NCI-H2196 treated with DMSO at 0.1 percent for 48 hours (cell line): Measurements from ENCODE around the gene ANKRD11.
"Not testable (repeated sequence)": the region's sequence is repeated elsewhere in the genome, so short reads cannot be mapped to it uniquely, and the experiment has no call there.

Experiments
- DNase-seq: peaks from one replicate; lab custom pipeline; 2025; ENCODE audit not compliant: unreplicated experiment; lab: John Stamatoyannopoulos, UW

The ANKRD11 gene

DNA sequence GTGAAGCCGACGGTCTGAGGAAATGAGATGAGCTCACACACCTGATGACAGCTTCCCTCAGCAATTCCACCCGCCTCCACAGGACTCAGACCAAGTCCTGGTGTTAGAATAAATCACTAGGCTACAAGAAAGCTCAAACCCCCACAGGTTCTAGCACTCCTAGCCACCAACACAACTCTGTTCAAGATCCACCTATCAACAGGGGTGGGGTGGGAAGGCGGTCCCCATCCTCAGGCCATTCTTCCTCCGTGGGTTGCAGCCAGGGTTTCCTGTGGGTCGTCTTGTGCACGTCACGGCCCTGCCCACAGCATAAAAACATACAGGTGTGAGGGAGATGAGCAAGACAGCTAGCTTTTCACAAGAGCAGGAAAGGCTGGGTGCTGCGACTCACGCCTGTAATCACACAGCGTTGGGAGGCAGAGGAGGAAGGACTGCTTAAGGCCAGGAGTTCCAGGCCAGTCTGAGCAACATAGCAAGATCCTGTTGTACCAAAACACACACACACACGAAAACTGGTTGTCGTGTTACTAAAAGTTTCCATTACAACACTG is 81.1 kb downstream of the ANKRD11 start:
- no peak for DNase-seq

- no peak for DNase-seq
These were observed 82.0 kb downstream of the ANKRD11 start for GRCh38 chr16:89408315-89408714.

- DNase-seq = no peak
These were observed 82.4 kb downstream of the ANKRD11 start for GRCh38 chr16:89407925-89408300.

DNA sequence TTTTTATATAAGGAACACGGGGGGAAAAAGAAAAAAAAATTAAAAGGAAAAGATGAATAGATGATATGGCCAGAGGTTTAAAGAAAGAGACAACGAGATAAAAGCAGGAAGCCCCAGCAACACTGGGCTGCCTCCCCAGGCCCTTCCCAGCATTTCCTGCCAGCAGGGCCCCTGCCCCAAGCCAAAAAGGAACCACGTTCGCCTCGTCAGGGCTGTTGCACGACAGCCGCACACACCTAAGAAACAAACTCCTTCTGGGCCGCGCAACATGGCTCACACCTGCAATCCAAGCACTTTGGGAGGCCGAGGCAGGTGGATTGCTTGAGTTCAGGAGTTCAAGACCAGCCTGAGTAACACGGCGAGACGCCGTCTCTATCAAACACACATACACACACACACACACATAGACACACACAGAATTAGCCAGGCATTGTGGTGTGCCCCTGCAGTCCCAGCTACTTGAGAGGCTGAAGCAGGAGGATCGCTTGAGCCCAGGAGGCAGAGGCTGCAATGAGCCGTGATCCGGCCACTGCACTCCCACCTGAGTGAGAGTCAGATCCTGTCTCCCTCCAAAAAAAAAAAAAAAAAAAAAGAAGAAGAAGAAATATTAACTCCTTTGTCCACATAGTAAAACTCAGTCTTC is 83.0 kb downstream of the ANKRD11 start:
- no peak for DNase-seq

GRCh38 chr16:89406277-89406888 is 84.0 kb downstream of the ANKRD11 start:
- no peak for DNase-seq

- no peak for DNase-seq
These were observed 85.8 kb downstream of the ANKRD11 start for GRCh38 chr16:89404561-89404960.

GRCh38 chr16:89402962-89403361 is 87.4 kb downstream of the ANKRD11 start:
- no peak for DNase-seq

- DNase-seq = no peak
These were observed 88.5 kb downstream of the ANKRD11 start for GRCh38 chr16:89401641-89402445.

- no peak for DNase-seq
These were observed 89.2 kb downstream of the ANKRD11 start for GRCh38 chr16:89401205-89401604.

GRCh38 chr16:89400740-89401139 is 89.6 kb downstream of the ANKRD11 start:
- DNase-seq = no peak

DNA sequence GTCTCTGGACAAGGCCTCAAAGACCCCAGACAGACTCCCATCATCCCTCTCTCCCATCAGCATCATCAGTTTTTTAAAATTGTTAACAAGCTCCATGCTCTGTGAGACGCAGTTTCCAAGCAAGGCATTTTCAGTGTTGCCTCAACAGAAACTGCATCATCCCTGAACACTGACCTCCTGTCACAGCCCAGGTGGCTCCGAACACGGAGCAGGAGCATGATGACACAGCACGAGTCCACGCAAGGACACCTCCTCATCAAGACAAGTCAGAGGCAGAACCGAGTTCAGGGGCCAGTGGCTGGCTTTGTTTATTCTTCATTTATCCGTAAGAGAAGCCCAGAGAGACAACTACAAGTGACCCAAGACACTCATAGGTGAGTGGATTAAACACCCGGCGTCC is 91.4 kb downstream of the ANKRD11 start:
- DNase-seq = no peak

- DNase-seq = no peak
These were observed 93.0 kb downstream of the ANKRD11 start for GRCh38 chr16:89397331-89397861.

- no peak for DNase-seq
These were observed 94.2 kb downstream of the ANKRD11 start for GRCh38 chr16:89396156-89396555.

DNA sequence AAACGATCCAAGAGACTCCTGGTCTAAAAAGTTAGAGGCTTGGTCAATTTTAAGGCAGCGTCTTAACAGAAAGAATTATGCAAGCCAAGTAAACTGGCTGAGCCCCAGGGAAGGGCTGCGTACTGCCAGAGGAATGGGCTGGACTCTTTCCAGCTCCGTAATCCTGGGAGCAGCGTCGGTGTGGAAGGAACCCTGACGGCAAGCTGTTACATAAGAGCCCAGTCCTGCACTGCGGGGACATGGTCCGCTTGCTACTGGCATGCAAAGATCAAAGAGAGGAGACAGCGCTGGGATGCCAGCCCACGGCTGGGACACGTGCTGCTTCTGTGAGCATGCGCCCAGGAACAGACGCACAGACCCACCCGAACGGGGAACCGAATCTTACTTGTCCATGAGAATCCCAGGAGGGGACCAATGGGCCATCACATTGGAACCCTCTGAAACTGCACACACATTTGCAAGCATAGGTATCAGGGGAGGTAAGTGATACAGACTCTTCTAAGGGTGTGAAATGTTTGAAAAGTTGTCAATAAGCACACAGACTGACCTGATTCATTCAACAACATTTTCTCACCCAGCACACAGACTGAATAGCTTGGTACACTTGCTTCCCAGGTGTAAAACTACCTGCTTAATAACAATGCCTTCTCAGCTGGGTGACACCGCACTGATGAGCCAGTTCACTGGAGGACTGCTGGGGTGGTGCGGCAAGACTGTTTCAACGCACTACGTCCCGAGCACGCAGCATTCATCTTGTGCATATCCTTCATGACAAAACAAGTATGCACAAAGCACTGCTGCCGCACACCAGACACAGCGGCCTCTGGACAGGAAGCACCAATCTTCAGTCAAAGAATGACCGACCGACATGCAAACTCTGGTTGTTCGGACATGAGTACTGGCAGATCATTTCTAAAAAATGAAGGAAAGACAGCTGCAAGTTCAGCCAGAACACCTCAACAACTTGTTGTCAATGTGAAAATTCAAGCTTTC is 94.9 kb downstream of the ANKRD11 start:
- no peak for DNase-seq

- DNase-seq = no peak
These were observed 96.5 kb downstream of the ANKRD11 start for GRCh38 chr16:89393738-89394406.

DNA sequence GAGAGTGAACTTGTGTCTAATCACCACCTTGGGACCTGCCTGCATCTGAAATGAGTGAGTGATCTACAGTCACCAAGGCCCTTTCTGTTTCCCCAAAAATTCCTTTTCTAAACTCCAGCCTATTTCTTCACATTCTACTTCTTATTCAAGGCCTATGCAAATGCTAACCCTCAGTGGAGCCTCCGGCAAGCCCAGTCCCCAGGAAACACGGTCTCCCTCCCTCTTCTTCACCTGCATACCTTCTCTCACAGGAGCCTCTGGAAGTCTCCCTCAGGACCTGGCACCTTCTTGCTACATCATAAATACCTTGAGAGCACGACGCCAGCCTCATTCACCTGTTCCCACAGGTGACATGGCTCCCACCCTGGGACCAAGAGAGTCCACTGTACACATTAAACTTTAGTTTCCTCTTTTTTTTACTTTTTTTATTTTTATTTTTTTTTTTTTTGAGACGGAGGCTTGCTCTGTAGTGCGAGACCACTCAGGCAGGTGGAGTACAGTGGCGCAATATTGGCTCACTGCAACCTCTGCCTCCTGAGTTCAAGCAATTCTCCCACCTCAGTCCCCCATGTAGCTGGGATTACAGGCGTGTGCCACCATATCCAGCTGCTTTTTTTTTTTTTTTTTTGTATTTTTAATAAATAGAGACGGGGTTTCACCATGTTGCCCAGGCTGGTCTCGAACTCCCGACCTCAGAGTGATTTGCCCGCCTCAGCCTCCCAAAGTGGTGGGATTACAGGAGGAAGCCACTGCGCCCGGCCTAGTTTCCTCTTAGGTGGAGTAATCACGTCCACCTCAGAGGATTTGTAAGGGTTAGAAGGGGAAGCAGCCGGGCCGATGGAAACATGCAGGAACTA is 97.3 kb downstream of the ANKRD11 start:
- no peak for DNase-seq

DNA sequence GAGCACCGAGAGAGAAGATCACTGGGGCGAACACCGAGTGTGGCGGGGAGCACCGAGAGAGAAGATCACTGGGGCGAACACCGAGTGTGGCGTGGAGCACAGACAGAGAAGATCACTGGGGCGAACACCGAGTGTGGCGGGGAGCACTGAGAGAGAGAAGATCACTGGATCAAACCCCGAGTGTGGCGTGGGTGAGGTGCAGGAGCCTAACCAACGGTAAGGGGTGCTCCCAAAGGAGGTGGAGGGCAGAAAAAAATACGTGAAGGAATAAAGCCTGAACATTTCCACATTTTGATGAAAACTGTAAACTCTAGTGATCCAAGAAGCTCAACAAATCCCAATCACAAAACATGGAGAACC is 100.2 kb downstream of the ANKRD11 start:
- not testable (repeated sequence) for DNase-seq

- not testable (repeated sequence) for DNase-seq
These were observed 100.7 kb downstream of the ANKRD11 start for GRCh38 chr16:89389504-89390223.
